Measurements from ENCODE around the gene CCDC192. TPM values are rescaled to one million over a fixed set of nuclear protein-coding genes. Genes with fewer than 3 reads are reported as not detected.

The CCDC192 gene
- polyA plus RNA-seq, 4 donors = 0.07 to 0.49 TPM; not detected in 2

DNA sequence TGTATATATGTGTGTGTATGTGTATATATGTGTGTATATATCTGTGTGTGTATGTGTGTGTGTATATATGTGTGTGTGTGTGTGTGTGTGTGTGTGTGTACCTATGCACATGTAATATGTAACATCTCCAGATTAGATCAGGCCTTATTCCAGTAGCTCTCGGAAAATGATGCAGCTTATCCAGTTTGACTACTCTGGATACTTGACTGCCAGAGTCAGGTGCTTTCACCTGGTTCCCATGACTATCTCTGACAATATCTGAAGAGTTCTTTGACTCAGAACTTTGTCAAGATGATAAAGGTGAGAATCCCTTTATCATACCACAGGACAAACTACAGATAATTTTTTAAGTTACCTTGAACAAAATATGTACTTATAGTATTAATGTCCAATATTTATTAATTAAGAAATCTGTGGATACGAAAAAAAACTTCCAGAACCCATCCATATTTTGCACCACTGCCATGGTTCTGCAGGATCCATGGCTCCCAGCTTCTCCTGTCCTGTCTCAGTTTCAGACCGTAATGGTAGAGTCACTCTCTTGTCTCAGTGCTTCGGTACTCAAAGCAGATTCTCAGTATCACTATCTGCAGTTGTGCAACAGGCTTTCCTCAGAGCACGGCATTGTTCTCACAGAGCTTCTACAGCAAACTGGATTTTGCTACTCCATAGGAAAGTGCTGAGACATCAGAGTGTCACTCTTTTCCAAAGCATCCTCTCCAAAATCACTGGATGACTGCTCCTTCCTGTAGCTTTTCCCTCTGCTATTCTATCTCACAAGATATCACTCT is 216.0 kb downstream of the CCDC192 start:
- DNase-seq = no peak
- no peaks in the 10 kb centered on the region for H3K9me3 ChIP-seq (ENCODE audit: control insufficient read depth in 2 of 2, insufficient read depth in 1 of 2, low read depth in 1 of 2, low read length in 1 of 2)
- H3K36me3 ChIP-seq (ENCODE audit: control insufficient read depth in 3 of 3, insufficient read depth in 2 of 3, low read depth in 1 of 3, low read length in 3 of 3) = no peaks in the 10 kb centered on the region
- H3K4me1 ChIP-seq (ENCODE audit: control insufficient read depth in 3 of 3, insufficient read depth in 2 of 3, low read depth in 1 of 3, low read length in 2 of 3) = peaks cover 0 to 6% (median 0%) of the 10 kb centered on the region in 3 donors
- no peak overlapping the region for H3K27ac ChIP-seq (ENCODE audit: low read depth in 1 of 3, low read length in 2 of 3)
- no peak overlapping the region for H3K4me3 ChIP-seq (ENCODE audit: low read depth in 1 of 3, low read length in 3 of 3)
- FAIRE-seq = no peak
- 72 to 78% (median 72%) methylated on average over 5 of the region's 5 CpGs for WGBS, 3 donors
- peaks cover 0 to 9% (median 0%) of the 10 kb centered on the region in 3 donors for H3K27me3 ChIP-seq (ENCODE audit: control insufficient read depth in 3 of 3, insufficient read depth in 3 of 3, low read length in 3 of 3)

DNA sequence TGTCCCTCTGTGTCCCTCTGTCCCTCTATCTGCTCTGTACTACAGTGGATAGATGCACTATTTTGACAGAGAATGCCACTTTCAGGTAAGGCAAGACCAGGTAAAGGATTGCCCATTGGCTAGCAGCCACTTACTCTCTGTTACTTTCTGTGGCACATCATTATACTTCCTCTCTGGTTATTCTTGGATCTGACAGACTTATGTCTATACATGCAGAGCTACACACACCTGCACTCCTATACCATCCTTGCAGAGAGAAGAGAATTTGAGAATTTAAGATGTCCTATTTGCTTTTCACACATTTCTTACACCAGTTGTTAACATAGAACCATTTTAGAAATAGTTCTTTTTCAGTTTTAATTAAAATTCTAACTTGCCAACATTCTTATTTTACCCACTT is 216.6 kb downstream of the CCDC192 start:
- Histone ChIP-seq H3K27ac (ENCODE audit: low read depth in 1 of 3, low read length in 2 of 3) (no peak overlapping the region), H3K36me3 (ENCODE audit: control insufficient read depth in 3 of 3, insufficient read depth in 2 of 3, low read depth in 1 of 3, low read length in 3 of 3) (no peaks in the 10 kb centered on the region), H3K9me3 (ENCODE audit: control insufficient read depth in 2 of 2, insufficient read depth in 1 of 2, low read depth in 1 of 2, low read length in 1 of 2) (no peaks in the 10 kb centered on the region), H3K27me3 (ENCODE audit: control insufficient read depth in 3 of 3, insufficient read depth in 3 of 3, low read length in 3 of 3) (peaks cover 0 to 9% (median 0%) of the 10 kb centered on the region in 3 donors), H3K4me3 (ENCODE audit: low read depth in 1 of 3, low read length in 3 of 3) (no peak overlapping the region), H3K4me1 (ENCODE audit: control insufficient read depth in 3 of 3, insufficient read depth in 2 of 3, low read depth in 1 of 3, low read length in 2 of 3) (peaks cover 0 to 10% (median 0%) of the 10 kb centered on the region in 3 donors)
- FAIRE-seq (no peak), DNase-seq (no peak)

DNA sequence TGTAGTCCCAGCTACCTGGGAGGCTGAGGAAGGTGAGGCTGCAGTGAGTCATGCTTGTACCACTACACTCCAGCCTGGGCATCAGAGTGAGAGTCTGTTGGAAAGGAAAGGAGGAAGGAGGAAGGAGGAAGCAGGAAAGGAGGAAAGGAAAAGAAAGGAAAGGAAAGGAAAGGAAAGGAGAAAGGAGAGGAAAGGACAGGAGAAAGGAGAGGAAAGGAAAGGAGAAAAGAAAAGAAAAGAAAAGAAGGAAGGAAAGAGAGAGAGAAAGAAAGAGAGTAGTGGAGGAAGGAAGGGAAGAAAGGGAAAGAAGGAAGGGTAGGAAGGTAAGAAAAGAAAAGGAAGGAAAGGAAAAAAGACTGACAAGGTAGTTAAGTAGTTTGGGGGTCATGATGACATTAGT is 217.7 kb downstream of the CCDC192 start:
- Histone ChIP-seq H3K9me3 (ENCODE audit: control insufficient read depth in 2 of 2, insufficient read depth in 1 of 2, low read depth in 1 of 2, low read length in 1 of 2) (no peaks in the 10 kb centered on the region), H3K27ac (ENCODE audit: low read depth in 1 of 3, low read length in 2 of 3) (no peak overlapping the region), H3K4me1 (ENCODE audit: control insufficient read depth in 3 of 3, insufficient read depth in 2 of 3, low read depth in 1 of 3, low read length in 2 of 3) (peaks cover 0 to 10% (median 0%) of the 10 kb centered on the region in 3 donors), H3K4me3 (ENCODE audit: low read depth in 1 of 3, low read length in 3 of 3) (no peak overlapping the region), H3K36me3 (ENCODE audit: control insufficient read depth in 3 of 3, insufficient read depth in 2 of 3, low read depth in 1 of 3, low read length in 3 of 3) (no peaks in the 10 kb centered on the region), H3K27me3 (ENCODE audit: control insufficient read depth in 3 of 3, insufficient read depth in 3 of 3, low read length in 3 of 3) (peaks cover 0 to 7% (median 0%) of the 10 kb centered on the region in 3 donors)
- FAIRE-seq (no peak), DNase-seq (no peak)

DNA sequence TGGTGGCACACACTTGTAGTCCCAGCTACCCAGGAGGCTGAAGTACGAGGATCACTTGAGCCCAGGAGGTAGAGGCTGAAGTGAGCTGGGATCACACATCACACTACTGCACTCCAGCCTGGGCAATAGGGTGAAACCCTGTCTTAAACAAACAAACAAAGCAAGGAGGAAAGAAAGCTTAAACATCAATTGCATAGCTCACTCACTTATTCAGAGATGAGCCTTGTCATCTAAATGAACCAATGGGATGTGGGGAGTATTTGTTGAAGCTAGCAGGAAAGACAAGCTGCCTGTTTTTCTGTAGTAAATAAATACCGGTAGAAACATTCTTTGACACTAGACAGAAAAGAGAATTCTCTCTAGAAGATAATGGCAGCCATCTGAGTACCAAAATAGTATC is 219.4 kb downstream of the CCDC192 start:
- Histone ChIP-seq H3K27ac (ENCODE audit: low read depth in 1 of 3, low read length in 2 of 3) (no peak overlapping the region), H3K4me1 (ENCODE audit: control insufficient read depth in 3 of 3, insufficient read depth in 2 of 3, low read depth in 1 of 3, low read length in 2 of 3) (peaks cover 0 to 10% (median 3%) of the 10 kb centered on the region in 3 donors), H3K36me3 (ENCODE audit: control insufficient read depth in 3 of 3, insufficient read depth in 2 of 3, low read depth in 1 of 3, low read length in 3 of 3) (no peaks in the 10 kb centered on the region), H3K27me3 (ENCODE audit: control insufficient read depth in 3 of 3, insufficient read depth in 3 of 3, low read length in 3 of 3) (peaks cover 0 to 7% (median 0%) of the 10 kb centered on the region in 3 donors), H3K4me3 (ENCODE audit: low read depth in 1 of 3, low read length in 3 of 3) (no peak overlapping the region), H3K9me3 (ENCODE audit: control insufficient read depth in 2 of 2, insufficient read depth in 1 of 2, low read depth in 1 of 2, low read length in 1 of 2) (no peaks in the 10 kb centered on the region)
- FAIRE-seq = no peak
- DNase-seq = no peak
- 82 to 93% (median 86%) methylated on average over 2 of the region's 2 CpGs for WGBS, 3 donors

DNA sequence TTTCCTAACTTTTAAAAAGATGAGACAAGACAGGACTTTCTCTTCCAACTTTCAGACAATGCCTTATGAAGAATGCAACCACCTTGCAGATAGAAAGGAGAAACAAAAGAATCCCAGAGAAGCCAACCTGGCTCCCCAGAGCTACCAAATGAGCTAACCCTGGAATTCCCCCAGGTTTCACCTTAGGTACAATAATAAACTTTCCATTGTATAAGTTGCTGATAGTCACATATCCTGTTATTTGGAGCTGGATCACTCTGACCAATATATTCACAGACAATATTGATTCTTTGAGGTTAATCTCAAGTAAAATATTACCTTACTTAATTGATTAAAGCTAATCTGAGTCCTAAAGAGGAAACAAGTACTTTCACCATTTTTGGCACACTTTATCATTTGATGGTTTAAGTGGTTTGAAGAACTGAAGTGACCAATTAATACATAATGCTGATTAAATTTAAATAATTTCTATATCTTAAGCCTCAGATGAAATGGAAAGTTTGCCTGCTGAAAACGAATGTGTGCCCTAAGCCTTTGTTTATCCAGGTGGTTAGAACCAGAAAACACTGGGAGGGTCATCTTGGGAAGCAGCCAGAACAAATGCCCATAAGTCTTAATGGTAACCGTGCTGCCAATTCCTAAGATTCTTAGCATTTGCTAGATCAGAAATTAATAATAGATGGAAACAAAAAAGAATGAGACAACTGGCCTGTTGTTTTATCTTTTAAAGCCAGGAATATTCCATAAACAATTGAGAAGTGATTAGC is 220.8 kb downstream of the CCDC192 start:
- Histone ChIP-seq H3K9me3 (ENCODE audit: control insufficient read depth in 2 of 2, insufficient read depth in 1 of 2, low read depth in 1 of 2, low read length in 1 of 2) (peaks cover 0 to 5% of the 10 kb centered on the region in 2 donors), H3K27ac (ENCODE audit: low read depth in 1 of 3, low read length in 2 of 3) (no peak overlapping the region), H3K36me3 (ENCODE audit: control insufficient read depth in 3 of 3, insufficient read depth in 2 of 3, low read depth in 1 of 3, low read length in 3 of 3) (no peaks in the 10 kb centered on the region), H3K4me1 (ENCODE audit: control insufficient read depth in 3 of 3, insufficient read depth in 2 of 3, low read depth in 1 of 3, low read length in 2 of 3) (peaks cover 0 to 10% (median 3%) of the 10 kb centered on the region in 3 donors), H3K27me3 (ENCODE audit: control insufficient read depth in 3 of 3, insufficient read depth in 3 of 3, low read length in 3 of 3) (peaks cover 0 to 7% (median 0%) of the 10 kb centered on the region in 3 donors), H3K4me3 (ENCODE audit: low read depth in 1 of 3, low read length in 3 of 3) (no peak overlapping the region)
- DNase-seq (no peak), FAIRE-seq (no peak)
- WGBS, 3 donors = 25 to 53% (median 33%) methylated on average over 2 of the region's 2 CpGs

DNA sequence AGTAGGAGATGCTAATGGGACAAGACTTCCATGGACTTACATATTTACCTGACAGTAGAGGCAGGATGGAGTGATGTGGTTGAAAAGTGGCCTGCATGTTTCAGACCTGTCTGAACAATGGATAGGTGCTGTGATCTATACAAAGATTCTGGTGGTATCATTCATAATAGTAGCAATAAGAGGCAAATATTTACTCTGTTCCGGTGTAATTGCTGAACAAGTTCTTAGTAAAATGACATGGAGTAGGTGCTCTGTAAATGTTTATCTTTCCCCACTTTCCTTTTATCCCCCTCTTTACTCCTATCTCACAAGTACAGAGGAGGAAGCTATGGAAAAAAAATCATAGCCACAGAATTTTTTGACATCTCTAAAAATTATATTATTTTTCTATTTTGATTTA is 221.4 kb downstream of the CCDC192 start:
- DNase-seq = no peak
- Histone ChIP-seq H3K9me3 (ENCODE audit: control insufficient read depth in 2 of 2, insufficient read depth in 1 of 2, low read depth in 1 of 2, low read length in 1 of 2) (peaks cover 0 to 5% of the 10 kb centered on the region in 2 donors), H3K36me3 (ENCODE audit: control insufficient read depth in 3 of 3, insufficient read depth in 2 of 3, low read depth in 1 of 3, low read length in 3 of 3) (no peaks in the 10 kb centered on the region), H3K27ac (ENCODE audit: low read depth in 1 of 3, low read length in 2 of 3) (no peak overlapping the region), H3K4me3 (ENCODE audit: low read depth in 1 of 3, low read length in 3 of 3) (no peak overlapping the region), H3K4me1 (ENCODE audit: control insufficient read depth in 3 of 3, insufficient read depth in 2 of 3, low read depth in 1 of 3, low read length in 2 of 3) (peaks cover 0 to 10% (median 3%) of the 10 kb centered on the region in 3 donors), H3K27me3 (ENCODE audit: control insufficient read depth in 3 of 3, insufficient read depth in 3 of 3, low read length in 3 of 3) (peaks cover 0 to 6% (median 0%) of the 10 kb centered on the region in 3 donors)
- 10 to 33% (median 13%) methylated on average over 1 of the region's 1 CpG for WGBS, 3 donors
- no peak for FAIRE-seq

DNA sequence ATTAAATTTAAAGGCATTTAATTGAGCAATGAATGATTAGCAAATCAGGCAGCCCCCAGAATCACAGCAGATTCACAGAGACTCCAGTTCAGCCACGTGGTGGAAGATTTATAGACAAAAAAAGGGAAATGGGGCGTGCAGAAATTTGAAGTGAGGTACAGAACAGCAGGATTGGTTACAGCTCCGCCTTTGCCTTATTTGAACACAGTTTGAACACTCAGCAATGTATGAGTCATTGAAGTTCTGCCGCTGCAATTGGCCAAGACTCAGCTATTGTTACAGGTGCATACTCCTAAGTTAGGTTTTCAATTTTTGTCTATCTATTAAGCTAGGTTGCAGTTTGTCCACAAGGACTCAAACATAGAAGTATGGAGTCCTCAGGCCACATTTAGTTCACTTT is 222.7 kb downstream of the CCDC192 start:
- DNase-seq (peak in 1 of 2 donors; percentile 55), FAIRE-seq (no peak)
- Histone ChIP-seq H3K27me3 (ENCODE audit: control insufficient read depth in 3 of 3, insufficient read depth in 3 of 3, low read length in 3 of 3) (no peaks in the 10 kb centered on the region), H3K27ac (ENCODE audit: low read depth in 1 of 3, low read length in 2 of 3) (no peak overlapping the region), H3K4me1 (ENCODE audit: control insufficient read depth in 3 of 3, insufficient read depth in 2 of 3, low read depth in 1 of 3, low read length in 2 of 3) (peaks cover 0 to 10% (median 3%) of the 10 kb centered on the region in 3 donors), H3K4me3 (ENCODE audit: low read depth in 1 of 3, low read length in 3 of 3) (no peak overlapping the region), H3K9me3 (ENCODE audit: control insufficient read depth in 2 of 2, insufficient read depth in 1 of 2, low read depth in 1 of 2, low read length in 1 of 2) (peaks cover 0 to 5% of the 10 kb centered on the region in 2 donors), H3K36me3 (ENCODE audit: control insufficient read depth in 3 of 3, insufficient read depth in 2 of 3, low read depth in 1 of 3, low read length in 3 of 3) (no peaks in the 10 kb centered on the region)
- WGBS, 3 donors = 15 to 44% (median 32%) methylated on average over 4 of the region's 4 CpGs

DNA sequence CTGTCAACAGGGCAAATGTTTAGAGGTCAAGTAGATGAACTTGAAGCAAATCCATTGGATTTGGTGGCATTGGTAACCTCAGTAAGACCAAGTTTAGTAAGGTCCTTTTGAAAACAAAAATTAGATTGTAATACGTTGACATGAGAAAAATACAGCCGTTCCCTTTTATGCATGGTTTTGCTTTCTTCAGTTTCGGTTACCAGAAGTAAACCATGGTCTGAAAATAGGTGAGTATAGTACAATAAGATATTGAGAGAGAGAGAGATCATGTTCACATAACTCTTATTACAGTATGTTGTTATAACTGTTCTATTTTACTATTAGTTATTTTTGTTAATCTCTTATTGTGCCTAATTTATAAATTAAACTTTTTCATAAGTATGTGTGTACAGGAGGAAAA is 223.8 kb downstream of the CCDC192 start:
- H3K4me3 ChIP-seq (ENCODE audit: low read depth in 1 of 3, low read length in 3 of 3) = no peak overlapping the region
- H3K27ac ChIP-seq (ENCODE audit: low read depth in 1 of 3, low read length in 2 of 3) = no peak overlapping the region
- peaks cover 0 to 10% (median 3%) of the 10 kb centered on the region in 3 donors for H3K4me1 ChIP-seq (ENCODE audit: control insufficient read depth in 3 of 3, insufficient read depth in 2 of 3, low read depth in 1 of 3, low read length in 2 of 3)
- 90 to 96% (median 94%) methylated on average over 3 of the region's 3 CpGs for WGBS, 3 donors
- DNase-seq = no peak
- H3K9me3 ChIP-seq (ENCODE audit: control insufficient read depth in 2 of 2, insufficient read depth in 1 of 2, low read depth in 1 of 2, low read length in 1 of 2) = peaks cover 0 to 5% of the 10 kb centered on the region in 2 donors
- FAIRE-seq = no peak
- H3K36me3 ChIP-seq (ENCODE audit: control insufficient read depth in 3 of 3, insufficient read depth in 2 of 3, low read depth in 1 of 3, low read length in 3 of 3) = no peaks in the 10 kb centered on the region
- no peaks in the 10 kb centered on the region for H3K27me3 ChIP-seq (ENCODE audit: control insufficient read depth in 3 of 3, insufficient read depth in 3 of 3, low read length in 3 of 3)

Measured in small intestine (tissue), 7 donors.